ENCODE data around the gene LRRC71. TPM values are rescaled to one million over a fixed set of nuclear protein-coding genes. Genes with fewer than 3 reads are reported as not detected.

The LRRC71 gene
- total and polyA plus RNA-seq, 2 donors (not counting 1 experiment from before 2014, with no cell fraction given): not detected

DNA sequence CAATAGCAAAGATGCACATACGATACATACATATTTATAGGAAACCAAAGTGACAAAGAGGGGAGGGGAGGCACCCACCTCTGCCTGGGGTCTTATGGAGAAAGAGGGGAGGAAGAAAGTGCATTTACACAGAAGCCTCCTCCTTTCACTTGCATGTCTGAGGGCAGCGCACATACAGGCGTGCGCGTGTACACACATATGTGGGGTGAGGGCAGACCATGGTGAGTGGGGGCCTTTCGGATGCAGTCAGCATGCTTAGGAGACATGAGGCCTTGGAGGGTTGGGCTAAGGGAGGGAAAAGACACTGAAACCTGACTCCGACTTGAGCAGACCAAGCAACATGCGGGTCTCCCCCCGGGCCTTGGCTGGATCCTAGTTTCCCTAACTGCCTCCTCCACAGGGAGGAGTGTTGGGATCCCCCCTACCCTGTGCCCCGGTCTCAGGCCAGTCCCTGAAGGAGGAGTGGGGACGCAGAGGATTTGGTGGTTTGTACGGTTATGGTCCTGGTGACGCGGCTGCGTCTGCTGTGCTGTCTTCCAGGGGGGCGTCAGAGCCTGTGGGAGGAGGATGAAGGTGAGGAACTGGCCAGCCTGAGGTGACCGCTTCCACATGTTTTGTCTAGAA is 15.2 kb downstream of the LRRC71 start:
- Mint-ChIP-seq H3K4me3 (no peak overlapping the region), H3K4me1 (no peaks in the 10 kb centered on the region), H3K27ac (no peak overlapping the region), H3K9me3 (ENCODE audit: insufficient read depth) (no peaks in the 10 kb centered on the region), H3K27me3 (peaks cover 39% of the 10 kb centered on the region)
- Histone ChIP-seq H3K79me2 (ENCODE audit: control insufficient read depth, insufficient read depth, low read length) (no peaks in the 10 kb centered on the region), H3K27ac (ENCODE audit: low read length in 2 of 2) (no peak overlapping the region), H4K20me1 (ENCODE audit: control insufficient read depth, insufficient read depth, low read length, poor library complexity, severe bottlenecking) (no peaks in the 10 kb centered on the region), H3K4me1 (ENCODE audit: control insufficient read depth in 2 of 2, insufficient read depth in 2 of 2, low read length in 2 of 2) (no peaks in the 10 kb centered on the region), H3K27me3 (replicated peaks in 1 of 4; ENCODE audit: control extremely low read depth in 1 of 4, control insufficient read depth in 3 of 4, insufficient read depth in 4 of 4, low read length in 3 of 4) (peaks cover 0 to 10% (median 0%) of the 10 kb centered on the region in 4 experiments), H3K4me2 (replicated peaks; ENCODE audit: low read depth, low read length, poor library complexity, severe bottlenecking) (no peak overlapping the region), H2AFZ (ENCODE audit: insufficient read depth, low read depth, low read length, poor library complexity, severe bottlenecking) (no peak overlapping the region), H3K36me3 (replicated peaks in 1 of 2; ENCODE audit: control extremely low read depth in 1 of 2, control insufficient read depth in 1 of 2, extremely low read depth in 1 of 2, insufficient read depth in 2 of 2, low read length in 1 of 2) (no peaks in the 10 kb centered on the region), H3K9me3 (ENCODE audit: control extremely low read depth in 1 of 3, control insufficient read depth in 2 of 3, insufficient read depth in 1 of 3, low read length in 2 of 3) (no peaks in the 10 kb centered on the region), H3K4me3 (ENCODE audit: control extremely low read depth in 1 of 5, extremely low read depth in 1 of 5, insufficient read depth in 1 of 5, low read depth in 2 of 5, low read length in 4 of 5) (no peak overlapping the region), H3K9ac (ENCODE audit: low read length) (no peak overlapping the region)
- ATAC-seq (ENCODE audit: low read depth) (no peak), DNase-seq (no peak)
- POLR2A ChIA-PET: no interaction called here
- intact Hi-C loops (cut with micrococcal nuclease): no loop called here
- TF ChIP-seq, protein P1, sequence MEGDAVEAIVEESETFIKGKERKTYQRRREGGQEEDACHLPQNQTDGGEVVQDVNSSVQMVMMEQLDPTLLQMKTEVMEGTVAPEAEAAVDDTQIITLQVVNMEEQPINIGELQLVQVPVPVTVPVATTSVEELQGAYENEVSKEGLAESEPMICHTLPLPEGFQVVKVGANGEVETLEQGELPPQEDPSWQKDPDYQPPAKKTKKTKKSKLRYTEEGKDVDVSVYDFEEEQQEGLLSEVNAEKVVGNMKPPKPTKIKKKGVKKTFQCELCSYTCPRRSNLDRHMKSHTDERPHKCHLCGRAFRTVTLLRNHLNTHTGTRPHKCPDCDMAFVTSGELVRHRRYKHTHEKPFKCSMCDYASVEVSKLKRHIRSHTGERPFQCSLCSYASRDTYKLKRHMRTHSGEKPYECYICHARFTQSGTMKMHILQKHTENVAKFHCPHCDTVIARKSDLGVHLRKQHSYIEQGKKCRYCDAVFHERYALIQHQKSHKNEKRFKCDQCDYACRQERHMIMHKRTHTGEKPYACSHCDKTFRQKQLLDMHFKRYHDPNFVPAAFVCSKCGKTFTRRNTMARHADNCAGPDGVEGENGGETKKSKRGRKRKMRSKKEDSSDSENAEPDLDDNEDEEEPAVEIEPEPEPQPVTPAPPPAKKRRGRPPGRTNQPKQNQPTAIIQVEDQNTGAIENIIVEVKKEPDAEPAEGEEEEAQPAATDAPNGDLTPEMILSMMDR (IDR thresholded peaks at IDR 0.05): no peak
- no peak for TF ChIP-seq EZH2 (IDR thresholded peaks at IDR 0.05; ENCODE audit: borderline replicate concordance, insufficient read depth, low read depth, low read length, poor library complexity, severe bottlenecking)
- 95% methylated on average over 4 of the region's 17 CpGs for WGBS (ENCODE audit: insufficient coverage)
- CTCF ChIA-PET: no interaction called here

DNA sequence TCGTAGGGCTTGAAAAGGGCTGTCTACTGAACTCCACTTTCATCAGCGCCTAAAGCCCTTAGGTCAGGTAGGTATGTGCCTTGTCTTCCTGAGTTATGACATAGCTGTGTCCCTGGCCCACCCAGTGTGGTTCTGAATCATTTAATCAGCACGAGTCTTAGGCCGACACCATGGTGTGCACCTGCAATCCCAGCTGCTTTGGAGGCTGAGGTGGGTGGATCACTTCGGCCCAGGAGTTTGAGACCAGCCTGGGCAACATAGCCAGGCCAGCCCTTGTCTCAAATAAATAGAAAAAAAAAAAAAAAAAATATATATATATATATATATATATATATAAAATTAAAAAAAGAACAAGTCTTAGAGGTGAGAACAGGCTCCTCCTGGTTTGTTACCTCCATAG is 15.8 kb downstream of the LRRC71 start:
- no peaks in the 10 kb centered on the region for H3K4me1 Mint-ChIP-seq
- H2AFZ ChIP-seq (ENCODE audit: insufficient read depth, low read depth, low read length, poor library complexity, severe bottlenecking): no peak overlapping the region
- H3K27ac Mint-ChIP-seq: no peak overlapping the region
- H3K9me3 ChIP-seq (ENCODE audit: control extremely low read depth in 1 of 3, control insufficient read depth in 2 of 3, insufficient read depth in 1 of 3, low read length in 2 of 3): no peaks in the 10 kb centered on the region
- intact Hi-C loops (cut with micrococcal nuclease): no loop called here
- H3K4me1 ChIP-seq (ENCODE audit: control insufficient read depth in 2 of 2, insufficient read depth in 2 of 2, low read length in 2 of 2): no peaks in the 10 kb centered on the region
- H3K27me3 ChIP-seq (replicated peaks in 1 of 4; ENCODE audit: control extremely low read depth in 1 of 4, control insufficient read depth in 3 of 4, insufficient read depth in 4 of 4, low read length in 3 of 4): peaks cover 0 to 10% (median 0%) of the 10 kb centered on the region in 4 experiments
- H3K9ac ChIP-seq (ENCODE audit: low read length): no peak overlapping the region
- H3K79me2 ChIP-seq (ENCODE audit: control insufficient read depth, insufficient read depth, low read length): no peaks in the 10 kb centered on the region
- no peak overlapping the region for H3K27ac ChIP-seq (ENCODE audit: low read length in 2 of 2)
- TF ChIP-seq, protein P1 (IDR thresholded peaks at IDR 0.05): no peak
- TF ChIP-seq EZH2 (IDR thresholded peaks at IDR 0.05; ENCODE audit: borderline replicate concordance, insufficient read depth, low read depth, low read length, poor library complexity, severe bottlenecking): no peak
- H3K27me3 Mint-ChIP-seq: peaks cover 33% of the 10 kb centered on the region
- 85% methylated on average over 3 of the region's 5 CpGs for WGBS (ENCODE audit: insufficient coverage)
- POLR2A ChIA-PET: no interaction called here
- no peaks in the 10 kb centered on the region for H4K20me1 ChIP-seq (ENCODE audit: control insufficient read depth, insufficient read depth, low read length, poor library complexity, severe bottlenecking)
- H3K36me3 ChIP-seq (replicated peaks in 1 of 2; ENCODE audit: control extremely low read depth in 1 of 2, control insufficient read depth in 1 of 2, extremely low read depth in 1 of 2, insufficient read depth in 2 of 2, low read length in 1 of 2): no peaks in the 10 kb centered on the region
- H3K4me3 ChIP-seq (ENCODE audit: control extremely low read depth in 1 of 5, extremely low read depth in 1 of 5, insufficient read depth in 1 of 5, low read depth in 2 of 5, low read length in 4 of 5): no peak overlapping the region
- CTCF ChIA-PET: no interaction called here
- DNase-seq (no peak), ATAC-seq (ENCODE audit: low read depth) (no peak)
- no peak overlapping the region for H3K4me3 Mint-ChIP-seq
- no peak overlapping the region for H3K4me2 ChIP-seq (replicated peaks; ENCODE audit: low read depth, low read length, poor library complexity, severe bottlenecking)
- no peaks in the 10 kb centered on the region for H3K9me3 Mint-ChIP-seq (ENCODE audit: insufficient read depth)
